Measurements from ENCODE around the gene CALCR.
"Not testable (repeated sequence)": the region's sequence is repeated elsewhere in the genome, so short reads cannot be mapped to it uniquely, and the experiment has no call there.

Gene CALCR

GRCh38 chr7:93559639-93560491 is 14.7 kb downstream of the CALCR start:
- DNase-seq: no peak

GRCh38 chr7:93558705-93559614 is 15.6 kb downstream of the CALCR start:
- no peak for DNase-seq

GRCh38 chr7:93551931-93552330 is 22.6 kb downstream of the CALCR start:
- no peak for DNase-seq

DNA sequence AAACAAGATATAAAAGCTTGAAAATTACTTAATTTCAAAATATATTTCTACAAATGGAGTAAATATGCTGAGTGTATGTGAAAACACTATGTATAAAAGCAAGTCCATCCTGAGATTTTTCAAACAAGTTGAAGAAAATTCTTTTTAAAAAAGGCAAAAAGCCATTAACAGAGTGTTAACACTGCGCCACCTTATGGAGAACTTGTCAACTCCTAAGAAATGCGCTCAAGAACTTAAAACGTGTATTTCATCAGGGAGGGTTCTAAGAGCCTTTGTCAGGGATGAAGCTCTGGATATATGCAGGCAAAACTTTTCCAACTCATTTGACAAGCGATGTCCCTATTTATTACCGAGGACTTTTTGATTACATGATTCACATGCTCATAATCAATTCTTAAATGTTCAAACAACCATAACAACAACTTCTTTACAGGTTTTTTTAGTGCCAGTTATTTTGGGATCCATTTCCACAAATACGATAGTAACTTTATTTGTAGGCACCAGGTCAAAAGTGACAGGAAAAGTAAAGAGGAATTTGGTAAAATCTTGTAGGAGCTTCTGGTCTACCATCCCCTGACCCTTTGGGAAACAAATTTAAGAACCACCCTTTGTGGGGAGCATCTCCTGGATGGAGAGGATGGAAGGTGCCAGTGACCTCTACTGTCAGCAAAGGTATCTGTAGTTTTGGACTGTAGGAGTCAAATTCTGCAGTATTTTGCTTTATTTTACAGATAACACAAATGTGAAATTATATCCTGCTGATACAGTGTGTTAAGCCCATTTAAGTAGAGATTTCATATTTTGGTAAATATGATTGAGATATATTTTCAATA is 23.2 kb downstream of the CALCR start:
- peak; percentile 45 for DNase-seq

- no peak for DNase-seq
Observed at GRCh38 chr7:93547716-93548115, 26.8 kb downstream of the CALCR start.

GRCh38 chr7:93544691-93545090 is 29.8 kb downstream of the CALCR start:
- DNase-seq: no peak

DNA sequence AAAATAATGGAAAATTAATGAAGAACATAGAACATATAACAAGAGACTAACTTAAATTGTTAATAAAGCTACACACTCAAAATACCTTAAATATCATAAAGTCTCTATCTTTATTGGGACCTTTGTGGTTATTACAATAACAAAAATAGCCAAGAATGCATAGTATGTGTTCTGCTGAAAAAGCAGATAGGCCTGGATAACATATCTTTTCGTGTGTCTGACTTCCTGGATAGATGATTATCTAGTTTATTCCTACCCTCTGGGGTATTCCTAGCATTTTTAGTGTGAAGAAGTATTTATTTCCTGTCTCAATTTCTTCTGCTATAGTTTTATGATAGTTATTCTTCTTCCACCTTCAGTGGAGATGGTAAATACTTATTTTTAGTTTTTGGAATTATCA is 36.5 kb downstream of the CALCR start:
- DNase-seq: no peak

DNA sequence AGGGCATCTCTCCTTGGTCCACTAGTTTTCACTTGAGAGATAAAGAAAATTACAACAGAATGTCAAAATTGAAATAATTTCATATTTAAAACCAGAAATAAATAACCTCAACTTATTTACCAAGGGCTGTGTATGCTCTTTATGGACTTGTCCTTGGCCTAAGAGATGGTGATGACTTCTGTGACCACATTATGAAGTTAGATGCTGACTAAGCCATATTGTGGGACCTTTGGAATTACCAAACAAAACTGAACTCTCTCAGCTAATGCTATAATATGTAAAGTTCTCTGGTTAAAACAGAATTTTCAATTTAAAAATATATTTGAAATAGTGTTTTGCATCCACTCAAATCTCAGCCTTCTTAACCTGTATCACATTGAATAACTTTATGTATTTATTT is 38.9 kb downstream of the CALCR start:
- no peak for DNase-seq

DNA sequence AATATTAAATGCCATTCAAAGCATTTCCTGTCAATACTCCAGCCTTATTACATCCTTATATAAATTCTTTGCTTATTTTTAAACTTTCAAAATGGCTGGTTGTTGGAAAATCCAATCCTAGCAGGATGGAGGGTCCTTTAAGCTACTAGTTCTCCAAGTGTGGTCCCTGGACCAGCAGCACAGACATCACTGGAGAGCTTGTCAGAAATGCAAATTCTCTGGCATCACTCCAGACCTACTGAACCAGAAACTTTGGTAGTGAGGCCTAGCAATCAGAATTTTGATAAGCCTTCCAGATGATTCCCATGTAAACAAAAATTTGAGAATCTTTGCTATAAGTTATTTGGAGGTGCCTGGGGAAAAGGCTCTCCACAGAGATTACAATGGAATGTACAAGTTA is 43.8 kb downstream of the CALCR start:
- no peak for DNase-seq

DNA sequence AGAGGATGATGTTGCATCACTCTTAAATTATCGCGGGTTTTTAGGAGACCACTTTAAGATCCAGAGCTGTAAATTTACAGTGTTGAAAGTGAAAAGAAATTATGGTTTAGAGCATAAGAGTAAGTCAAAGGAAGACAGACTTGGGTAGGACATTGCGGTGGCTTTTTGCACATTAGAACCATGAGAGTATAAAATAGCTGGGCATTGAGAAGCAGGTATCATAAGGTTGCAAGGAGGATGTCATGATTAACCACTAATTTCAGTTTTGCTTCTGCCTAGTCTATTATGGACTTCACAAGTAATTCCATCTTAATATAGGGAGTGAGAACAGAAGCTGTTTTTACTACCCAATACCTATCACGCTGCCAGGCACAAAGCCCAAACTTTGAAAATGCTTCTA is 57.7 kb downstream of the CALCR start:
- no peak for DNase-seq

GRCh38 chr7:93515144-93515543 is 59.4 kb downstream of the CALCR start:
- no peak for DNase-seq

GRCh38 chr7:93509303-93509702 is 65.2 kb downstream of the CALCR start:
- DNase-seq: no peak

DNA sequence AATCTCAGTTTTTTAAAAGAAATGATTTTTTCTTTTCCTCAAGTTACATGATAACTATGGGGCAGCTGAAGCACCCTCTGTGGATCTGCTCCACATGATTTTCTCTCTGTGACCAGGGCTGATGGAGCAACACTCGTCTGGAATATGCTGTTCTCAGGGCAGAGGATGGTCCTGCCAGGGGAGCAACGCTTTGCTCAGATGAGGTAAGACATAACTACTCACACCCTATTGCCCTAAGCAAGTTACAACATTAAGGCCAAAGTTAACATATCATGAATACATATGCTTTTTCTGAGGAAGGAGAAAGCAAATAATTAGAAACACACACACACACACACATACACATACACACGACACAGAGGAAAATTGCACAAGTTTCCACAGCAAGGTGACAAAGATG is 71.4 kb downstream of the CALCR start:
- DNase-seq: no peak

GRCh38 chr7:93491860-93492259 is 82.7 kb downstream of the CALCR start:
- DNase-seq: not testable (repeated sequence)

GRCh38 chr7:93476491-93477344 is 97.8 kb downstream of the CALCR start:
- no peak for DNase-seq

GRCh38 chr7:93475811-93476210 is 98.7 kb downstream of the CALCR start:
- no peak for DNase-seq

GRCh38 chr7:93471456-93471855 is 103.1 kb downstream of the CALCR start:
- DNase-seq: no peak

GRCh38 chr7:93463764-93464163 is 110.8 kb downstream of the CALCR start:
- no peak for DNase-seq

- DNase-seq: no peak
Observed at GRCh38 chr7:93461350-93461749, 113.2 kb downstream of the CALCR start.

GRCh38 chr7:93453262-93453661 is 121.3 kb downstream of the CALCR start:
- DNase-seq: no peak

- no peak for DNase-seq
Observed at GRCh38 chr7:93448176-93448575, 126.3 kb downstream of the CALCR start.

DNA sequence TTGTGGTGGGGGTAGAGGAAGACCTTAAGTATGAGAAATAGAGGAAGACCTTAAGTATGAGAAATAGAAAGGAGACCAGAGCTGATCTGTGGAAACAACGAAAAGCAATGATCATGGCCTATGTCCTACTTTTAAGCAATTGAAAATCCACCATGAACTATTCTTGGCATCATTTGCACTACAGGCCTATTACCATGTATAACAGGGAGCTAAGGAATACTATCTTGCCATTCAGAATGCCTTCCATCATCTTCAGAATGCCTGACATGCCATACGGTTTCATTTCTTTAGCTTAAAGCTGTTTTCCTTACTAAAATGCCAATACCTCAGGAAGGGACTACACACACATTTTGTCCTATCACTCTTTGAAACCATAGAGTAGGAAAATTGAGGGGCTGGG is 127.0 kb downstream of the CALCR start:
- no peak for DNase-seq

Measured in fibroblast of skin of abdomen (primary cell).